Measurements from ENCODE around the gene EFNB2.

The EFNB2 gene

DNA sequence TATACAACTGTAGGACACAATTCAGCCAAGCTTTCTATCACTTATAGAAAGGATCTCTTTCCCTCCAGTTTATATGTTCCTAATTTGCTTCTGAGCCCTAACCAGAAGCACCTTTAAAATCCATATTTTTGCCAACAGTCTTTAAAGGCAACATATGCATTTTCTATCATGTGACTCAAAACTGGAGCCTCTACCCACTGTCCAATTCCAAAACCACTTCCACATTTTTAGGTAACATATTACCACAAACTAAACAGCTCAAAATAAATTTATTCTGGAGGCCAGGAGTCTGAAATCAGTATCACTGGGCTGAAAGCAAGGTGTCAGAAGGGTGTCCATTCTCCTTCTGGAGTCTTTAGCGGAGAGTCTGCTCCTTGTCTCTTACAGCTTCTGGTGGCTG, 15.9 kb upstream of the EFNB2 start:
- in situ Hi-C loops (cut with HindIII; ENCODE audit: low sequenced_read_pairs), result no loop called here

DNA sequence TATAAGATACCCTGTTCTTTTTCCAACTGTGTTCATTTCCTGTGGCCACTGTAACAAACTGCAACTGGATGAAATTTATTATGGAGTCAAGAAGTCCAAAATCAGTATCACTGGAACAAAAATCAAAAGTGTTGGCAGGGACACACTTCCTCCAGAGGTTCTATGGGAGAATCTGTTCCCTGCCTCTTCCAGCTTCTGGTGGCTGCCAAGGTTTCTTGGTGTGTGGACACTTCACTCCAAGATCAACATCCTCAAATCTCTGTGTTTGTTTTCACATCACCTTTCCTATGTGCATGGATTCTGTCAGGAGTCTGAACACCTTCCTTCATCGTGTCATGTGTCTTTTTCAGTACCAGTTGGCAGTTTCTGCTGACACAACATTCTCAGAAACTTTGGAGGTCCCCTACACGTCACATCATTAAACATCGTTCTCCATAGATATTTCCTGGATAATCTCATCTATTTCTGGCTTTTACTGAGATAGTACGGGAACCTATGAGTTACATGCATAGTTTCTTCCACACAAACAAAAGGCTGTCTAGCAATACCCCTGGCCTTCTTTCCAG, 15.2 kb upstream of the EFNB2 start:
- in situ Hi-C loops (cut with HindIII; ENCODE audit: low sequenced_read_pairs), result no loop called here

DNA sequence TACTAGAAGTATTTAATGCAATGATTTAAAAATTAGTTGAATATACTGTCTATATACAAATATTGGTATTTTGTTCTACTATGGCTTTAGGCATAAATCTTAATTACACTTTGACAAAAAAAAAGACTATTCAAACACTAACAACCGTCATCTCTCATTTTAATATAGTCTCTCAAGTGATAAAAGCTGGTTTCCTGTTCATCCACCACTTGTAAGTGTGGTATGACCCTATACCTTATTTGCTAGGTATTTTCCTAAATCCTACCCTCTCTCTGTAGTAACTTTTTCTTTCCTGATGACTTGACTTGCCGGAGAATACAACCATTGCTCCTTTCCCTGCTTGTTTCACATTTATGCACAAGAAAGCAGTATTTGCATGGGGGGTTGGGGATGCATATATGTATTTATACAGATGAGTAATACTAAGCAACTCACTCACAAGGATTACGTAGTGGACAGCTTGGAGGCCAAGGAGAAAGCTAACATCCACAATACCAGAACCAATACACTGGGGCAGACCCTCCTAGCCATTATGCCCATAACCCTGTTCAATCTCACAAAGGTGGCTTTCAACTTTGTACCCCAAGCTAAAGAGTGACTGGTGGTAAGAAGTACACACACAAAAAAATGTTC, 12.7 kb upstream of the EFNB2 start:
- in situ Hi-C loops (cut with HindIII; ENCODE audit: low sequenced_read_pairs), result loop anchor here (25.0 kb wide), 1 partner anchor 1986 kb away; no protein-coding TSS in a partner anchor

DNA sequence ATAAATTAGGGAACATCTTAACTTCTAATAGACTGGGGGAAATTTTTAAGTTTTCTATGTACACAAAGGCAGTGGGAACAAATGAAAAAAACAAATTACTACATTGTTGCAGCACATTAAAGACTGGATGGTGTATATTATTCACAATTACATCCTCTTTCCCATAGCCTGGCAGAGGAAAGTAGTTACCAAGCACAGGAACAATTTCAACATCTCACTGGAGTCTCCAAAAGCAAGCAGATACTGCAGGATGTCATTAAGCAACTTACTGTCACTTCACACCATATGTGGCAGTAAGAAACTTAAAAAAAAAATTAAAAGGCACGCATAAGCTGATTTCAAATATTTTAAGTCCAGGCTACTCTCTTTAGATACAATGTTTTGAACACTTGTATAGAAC, 6.4 kb upstream of the EFNB2 start:
- in situ Hi-C loops (cut with HindIII; ENCODE audit: low sequenced_read_pairs), result loop anchor here (25.0 kb wide), 1 partner anchor 1980 kb away; no protein-coding TSS in a partner anchor

DNA sequence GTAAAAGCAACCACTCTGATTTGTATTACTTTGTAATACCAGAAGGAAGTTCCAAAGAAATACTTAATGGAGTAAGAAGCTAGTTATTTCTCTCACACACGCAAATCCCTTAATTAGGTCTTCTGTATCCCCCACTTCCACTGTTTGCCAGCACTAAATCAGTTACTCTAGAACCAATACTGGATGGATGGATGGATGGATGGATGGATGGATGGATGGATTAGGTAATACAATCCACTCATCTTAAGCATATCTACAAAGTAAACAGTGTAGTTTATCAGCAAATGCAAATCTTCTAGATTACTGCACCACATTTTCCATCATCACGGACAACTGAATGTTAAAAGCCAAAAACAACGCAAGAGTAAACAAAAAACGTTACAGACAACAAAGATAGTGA, 5.2 kb upstream of the EFNB2 start:
- in situ Hi-C loops (cut with HindIII; ENCODE audit: low sequenced_read_pairs), result loop anchor here (25.0 kb wide), 1 partner anchor 1978 kb away; no protein-coding TSS in a partner anchor

DNA sequence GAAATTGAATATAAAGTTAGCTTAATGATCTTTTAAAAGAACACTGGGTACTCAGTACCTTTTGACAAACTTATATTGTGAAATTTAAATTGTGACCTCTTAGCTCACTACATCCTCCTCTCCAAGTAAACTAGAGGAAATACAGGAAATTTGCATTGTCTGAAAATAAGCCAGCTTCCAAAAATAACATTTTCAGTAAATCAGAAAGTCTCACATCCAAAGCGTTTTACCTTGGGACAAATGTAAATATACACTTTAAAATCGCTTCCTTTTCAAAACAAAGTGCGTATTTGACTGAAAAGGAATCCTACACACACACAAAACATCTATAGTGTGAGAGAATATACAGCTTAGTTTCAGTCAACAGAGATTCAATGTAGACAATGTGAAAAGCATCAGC, 2.1 kb upstream of the EFNB2 start:
- in situ Hi-C loops (cut with HindIII; ENCODE audit: low sequenced_read_pairs), result loop anchor here (25.0 kb wide), 1 partner anchor 1975 kb away; no protein-coding TSS in a partner anchor

DNA sequence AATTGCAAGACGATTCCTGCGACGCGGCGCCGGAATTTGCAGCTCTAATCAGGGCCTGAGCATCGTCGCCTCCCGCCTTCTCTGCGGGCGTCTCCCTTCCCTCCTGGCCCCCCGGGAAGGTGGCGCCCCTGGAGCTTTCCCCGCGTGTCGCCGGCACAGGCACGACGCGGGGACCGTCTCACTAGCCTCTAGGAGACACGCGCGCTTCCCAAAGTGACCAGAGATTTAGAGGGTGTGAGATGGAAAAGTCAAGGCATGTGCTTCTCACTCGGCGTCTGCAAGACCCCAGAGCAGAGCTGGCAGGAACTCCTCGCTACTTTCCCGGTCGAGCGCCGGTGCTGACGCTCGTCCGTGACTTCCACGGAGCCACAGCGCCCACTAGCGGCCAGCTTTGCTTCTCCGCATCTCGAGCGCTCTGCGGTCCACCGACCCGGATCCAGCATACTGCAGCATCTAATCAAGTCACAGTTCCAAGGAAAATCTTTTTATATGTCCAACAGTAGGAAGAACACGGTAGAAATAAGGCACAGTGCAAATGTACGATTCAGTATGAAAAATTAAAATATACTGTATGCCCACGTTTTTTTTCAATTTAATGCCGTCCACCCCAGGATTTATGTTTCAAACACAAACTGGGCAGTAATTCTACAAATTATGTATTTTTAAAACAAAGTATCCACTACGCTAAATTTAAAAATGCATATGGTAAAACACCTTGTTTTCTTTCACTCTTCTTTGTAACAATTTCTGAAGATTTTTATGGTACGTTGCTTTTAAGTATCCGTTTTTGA, 977 bp upstream of the EFNB2 start:
- in situ Hi-C loops (cut with HindIII; ENCODE audit: low sequenced_read_pairs), result loop anchor here (25.0 kb wide), 1 partner anchor 1974 kb away; no protein-coding TSS in a partner anchor

DNA sequence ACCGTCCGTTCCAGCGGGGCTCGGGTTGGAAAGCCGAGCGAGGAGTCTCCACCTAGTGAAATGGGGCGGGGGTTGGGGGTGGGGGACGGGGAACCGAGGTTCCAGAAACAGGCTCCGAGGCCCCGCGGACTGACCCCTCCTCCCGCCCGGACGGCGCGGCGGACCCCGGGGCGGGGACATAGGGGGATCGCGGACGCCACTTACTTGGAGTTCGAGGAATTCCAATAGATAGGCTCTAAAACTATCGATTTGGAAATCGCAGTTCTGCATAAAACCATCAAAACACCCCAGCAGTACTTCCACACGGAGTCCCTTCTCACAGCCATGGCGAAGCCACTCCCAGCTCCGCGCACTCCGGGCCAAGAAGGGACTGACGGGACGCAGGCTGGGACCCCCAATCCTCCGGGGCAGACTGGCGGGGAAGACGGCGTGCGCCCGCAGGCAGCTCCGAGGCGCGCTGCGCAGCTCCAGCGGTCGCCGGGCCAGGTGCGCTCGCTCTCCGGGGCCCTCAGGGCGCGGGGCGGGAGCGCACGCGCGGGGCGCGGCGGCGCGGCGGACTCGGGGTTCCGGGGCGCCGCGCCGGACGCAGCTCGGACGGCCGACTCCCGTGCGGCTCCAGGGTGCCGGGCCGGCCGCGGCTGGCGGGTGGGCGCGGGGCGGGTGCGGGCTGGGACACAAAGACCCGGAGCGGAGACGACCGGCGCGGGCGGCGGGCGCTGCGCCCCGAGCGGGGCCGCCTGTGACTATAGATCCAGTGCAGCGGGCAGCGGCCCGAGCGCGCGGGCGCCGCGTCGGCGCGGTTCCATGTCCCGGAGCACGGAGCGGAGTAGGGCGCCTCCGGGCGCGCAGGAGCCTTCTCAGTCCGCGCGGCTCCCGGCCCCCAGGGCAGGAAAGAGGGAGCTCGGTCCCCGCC, 567 bp downstream of the EFNB2 start:
- in situ Hi-C loops (cut with HindIII; ENCODE audit: low sequenced_read_pairs), result loop anchor here (25.0 kb wide), 1 partner anchor 1973 kb away; no protein-coding TSS in a partner anchor

DNA sequence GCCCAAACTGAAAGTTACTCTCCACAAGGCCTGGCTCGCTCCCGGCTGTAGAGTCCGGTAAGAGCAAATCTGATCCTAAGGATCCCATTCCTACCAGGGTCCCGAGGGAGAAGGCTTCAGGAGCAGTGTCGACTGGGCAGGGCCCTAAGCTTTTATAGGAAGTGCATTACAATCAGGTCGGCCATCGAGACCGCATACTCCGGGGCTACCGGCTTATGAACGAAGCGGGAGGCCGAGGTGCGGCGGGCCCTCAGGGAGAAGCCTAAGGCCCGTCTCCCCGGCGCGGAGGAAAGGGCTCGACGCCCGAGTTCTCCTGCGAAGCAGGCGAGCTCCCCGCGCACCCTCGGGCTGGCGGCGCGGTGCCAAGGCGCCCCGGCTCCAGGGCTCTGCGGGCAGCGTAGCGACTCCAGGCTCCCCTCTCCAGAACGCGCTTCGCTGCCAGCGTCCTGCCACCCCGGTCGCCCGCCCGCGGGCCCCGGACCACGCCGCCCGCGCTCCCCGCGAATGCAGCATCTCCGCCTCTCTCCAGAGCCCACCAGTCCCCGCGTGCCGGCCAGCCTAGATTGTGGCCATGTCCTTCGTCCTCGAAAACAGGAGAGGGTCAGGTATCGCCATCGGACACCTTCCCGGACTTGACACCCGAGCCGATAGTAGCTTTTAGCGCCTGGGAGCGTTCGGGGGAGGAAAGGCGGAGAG, 1.4 kb downstream of the EFNB2 start:
- in situ Hi-C loops (cut with HindIII; ENCODE audit: low sequenced_read_pairs), result loop anchor here (25.0 kb wide), 1 partner anchor 1972 kb away; no protein-coding TSS in a partner anchor

DNA sequence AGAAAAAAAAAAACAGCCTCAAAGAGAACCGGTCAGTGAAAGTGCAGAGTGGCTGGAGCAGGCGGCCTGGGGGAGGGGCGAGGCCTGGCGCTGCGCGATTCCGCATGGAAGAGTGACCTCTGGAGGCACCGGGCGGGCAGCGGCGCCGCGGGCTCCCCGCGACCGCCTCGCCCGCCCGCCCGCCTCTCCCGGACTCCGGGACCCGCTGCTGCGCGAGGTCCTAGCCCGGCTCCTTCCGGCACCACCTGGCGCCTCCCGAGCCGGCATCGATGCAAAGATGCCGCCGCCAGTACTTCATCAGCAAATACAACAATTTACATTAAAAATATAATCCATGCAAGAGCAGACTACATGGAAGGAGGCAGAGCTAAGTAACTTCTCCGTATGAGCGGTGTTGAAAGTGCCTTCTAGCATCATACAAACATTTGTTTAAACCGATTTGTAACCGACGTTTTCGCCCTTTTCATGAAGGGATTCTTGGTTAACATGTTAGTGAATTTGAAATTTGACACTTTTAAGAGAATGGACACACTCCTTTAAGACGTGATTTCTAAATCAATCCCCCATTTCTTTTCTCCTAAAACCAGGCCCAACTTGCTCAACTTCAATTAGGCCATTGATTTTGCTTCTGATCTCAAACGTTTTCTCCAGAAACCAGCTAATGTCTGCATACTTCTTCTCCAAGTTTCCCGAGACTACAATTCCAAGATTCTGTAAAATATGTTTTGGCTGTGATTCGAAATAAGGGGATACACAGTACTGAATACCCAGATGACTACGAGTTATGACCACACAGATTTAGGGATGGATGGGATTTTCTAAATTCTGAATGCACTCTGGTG, 2.1 kb downstream of the EFNB2 start:
- in situ Hi-C loops (cut with HindIII; ENCODE audit: low sequenced_read_pairs), result loop anchor here (25.0 kb wide), 1 partner anchor 1971 kb away; no protein-coding TSS in a partner anchor

DNA sequence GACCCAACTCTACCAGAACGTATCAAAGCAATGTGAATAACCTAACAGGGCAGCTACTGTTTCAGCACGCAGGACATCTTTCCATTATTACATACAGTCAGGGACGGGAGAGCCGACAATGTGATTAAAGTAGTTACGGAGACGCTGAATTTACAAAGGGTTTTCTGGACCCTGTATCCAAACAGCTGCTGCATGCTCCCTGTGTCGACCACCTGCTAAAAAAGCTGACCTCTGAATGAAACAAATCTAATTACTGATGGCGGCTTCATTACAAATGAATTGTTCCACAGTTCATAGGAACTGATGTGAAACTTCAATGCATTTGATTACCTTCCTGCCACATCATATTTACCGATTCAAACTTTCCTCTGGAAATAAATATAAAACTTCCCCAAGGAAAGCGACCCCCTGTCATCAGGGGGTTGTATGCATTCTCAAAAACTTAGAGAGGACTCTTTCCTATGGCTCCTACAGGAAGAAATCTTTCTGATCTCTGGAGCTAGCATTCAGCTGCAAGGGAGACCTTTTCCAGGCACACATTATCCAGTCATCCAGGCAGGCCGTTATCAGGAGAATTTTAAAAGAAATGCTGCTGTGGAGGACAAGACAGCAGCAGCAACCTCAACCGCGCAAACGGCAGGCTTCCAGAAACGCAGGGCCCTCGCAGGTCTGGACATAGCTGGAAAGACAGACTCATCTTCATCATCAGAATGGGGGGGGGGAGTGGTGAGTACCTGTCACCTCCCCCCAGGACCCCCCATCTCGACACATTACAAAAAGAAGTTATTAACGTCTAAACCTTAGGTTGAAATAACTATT, 3.1 kb downstream of the EFNB2 start:
- in situ Hi-C loops (cut with HindIII; ENCODE audit: low sequenced_read_pairs), result loop anchor here (25.0 kb wide), 1 partner anchor 1970 kb away; no protein-coding TSS in a partner anchor

DNA sequence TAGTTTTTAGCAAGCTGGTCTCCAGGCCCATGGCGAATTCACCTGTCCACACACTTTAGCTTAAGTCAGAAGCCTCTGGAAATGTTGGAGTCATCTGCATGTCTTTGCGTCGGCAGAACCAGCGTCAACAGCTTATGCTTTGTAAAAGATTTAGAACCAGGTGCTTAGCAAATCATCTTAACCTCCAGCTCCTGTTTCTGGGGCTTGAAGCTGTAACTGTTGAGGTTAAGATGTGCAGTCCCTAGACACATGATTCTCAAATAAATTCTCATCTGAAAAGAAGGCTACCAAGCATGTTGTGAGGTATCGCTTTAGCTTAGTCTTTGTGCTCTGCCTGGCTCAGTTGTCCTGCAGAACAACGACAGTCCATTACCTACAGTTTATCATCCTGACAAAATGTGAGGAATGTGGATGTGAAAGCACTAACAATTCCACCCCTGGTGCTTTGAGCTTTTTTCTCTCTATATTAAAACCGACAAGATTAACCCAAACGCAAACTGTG, 4.4 kb downstream of the EFNB2 start:
- in situ Hi-C loops (cut with HindIII; ENCODE audit: low sequenced_read_pairs), result loop anchor here (25.0 kb wide), 1 partner anchor 1969 kb away; no protein-coding TSS in a partner anchor

DNA sequence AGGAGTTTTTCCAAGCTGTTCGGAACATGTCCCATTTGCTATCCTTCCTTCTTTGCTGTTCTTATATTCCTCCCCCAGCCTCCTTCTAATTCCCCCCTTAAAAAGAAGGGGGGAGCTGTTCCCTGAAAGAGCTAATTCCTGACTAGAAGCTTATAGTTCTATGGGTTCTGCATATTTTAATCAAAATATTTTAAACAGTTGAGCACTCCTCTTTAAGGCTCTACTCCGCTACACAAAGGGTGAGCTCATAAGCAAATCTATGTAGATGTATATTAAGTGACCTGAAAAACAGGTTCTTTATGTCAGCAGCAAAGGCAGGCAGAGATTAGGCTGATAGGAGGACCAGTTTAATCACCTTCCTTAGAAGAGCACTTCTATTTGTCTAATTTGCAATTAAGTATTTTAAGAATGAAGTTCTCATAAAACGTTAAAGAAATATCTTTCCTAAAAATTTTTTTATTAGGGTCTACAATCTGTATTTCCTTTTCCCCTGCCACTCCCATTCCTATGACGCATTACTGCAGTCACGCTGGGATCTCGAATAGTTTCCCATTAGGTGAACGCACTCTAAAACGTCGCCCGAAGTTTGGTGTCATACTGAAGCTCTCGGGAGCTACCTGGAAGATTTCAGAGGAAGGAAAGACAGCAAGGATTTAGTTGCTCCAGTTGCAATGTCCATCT, 5.2 kb downstream of the EFNB2 start:
- in situ Hi-C loops (cut with HindIII; ENCODE audit: low sequenced_read_pairs), result loop anchor here (25.0 kb wide), 1 partner anchor 1968 kb away; no protein-coding TSS in a partner anchor

DNA sequence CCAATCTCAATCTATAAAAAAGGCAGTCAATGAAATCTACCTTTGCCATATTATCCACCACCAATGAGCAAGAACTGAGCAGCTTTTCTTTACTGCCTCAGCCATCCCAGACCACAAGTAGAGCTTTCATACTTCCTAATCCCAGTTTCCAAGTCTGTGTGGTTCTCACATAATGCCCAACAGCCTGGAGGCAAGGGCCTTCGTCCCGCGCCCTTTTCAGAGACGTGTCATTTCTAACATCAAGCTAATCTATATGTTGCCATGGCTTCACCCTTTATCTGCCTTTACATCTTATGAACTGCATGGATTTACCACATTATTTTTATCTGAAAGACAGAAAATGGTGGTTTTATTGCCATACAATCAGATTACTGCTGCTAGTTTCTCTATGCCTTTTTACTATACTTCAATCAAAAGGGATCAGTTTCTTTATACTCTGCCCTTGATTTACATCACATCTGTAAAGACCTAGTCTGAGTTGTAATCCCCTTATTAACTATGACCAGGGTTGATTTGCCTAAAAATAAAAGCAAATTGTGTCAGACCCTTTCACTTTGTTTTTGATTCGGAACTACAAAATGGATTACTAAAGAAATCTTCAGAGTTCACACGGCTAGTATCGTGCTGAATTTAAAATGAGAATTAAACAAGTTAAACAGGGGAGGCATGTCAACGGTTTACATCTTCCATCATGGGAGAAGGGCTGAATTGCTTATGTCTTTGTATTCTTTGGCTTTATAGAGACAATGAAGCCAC, 5.9 kb downstream of the EFNB2 start:
- in situ Hi-C loops (cut with HindIII; ENCODE audit: low sequenced_read_pairs), result loop anchor here (25.0 kb wide), 1 partner anchor 1967 kb away; no protein-coding TSS in a partner anchor

DNA sequence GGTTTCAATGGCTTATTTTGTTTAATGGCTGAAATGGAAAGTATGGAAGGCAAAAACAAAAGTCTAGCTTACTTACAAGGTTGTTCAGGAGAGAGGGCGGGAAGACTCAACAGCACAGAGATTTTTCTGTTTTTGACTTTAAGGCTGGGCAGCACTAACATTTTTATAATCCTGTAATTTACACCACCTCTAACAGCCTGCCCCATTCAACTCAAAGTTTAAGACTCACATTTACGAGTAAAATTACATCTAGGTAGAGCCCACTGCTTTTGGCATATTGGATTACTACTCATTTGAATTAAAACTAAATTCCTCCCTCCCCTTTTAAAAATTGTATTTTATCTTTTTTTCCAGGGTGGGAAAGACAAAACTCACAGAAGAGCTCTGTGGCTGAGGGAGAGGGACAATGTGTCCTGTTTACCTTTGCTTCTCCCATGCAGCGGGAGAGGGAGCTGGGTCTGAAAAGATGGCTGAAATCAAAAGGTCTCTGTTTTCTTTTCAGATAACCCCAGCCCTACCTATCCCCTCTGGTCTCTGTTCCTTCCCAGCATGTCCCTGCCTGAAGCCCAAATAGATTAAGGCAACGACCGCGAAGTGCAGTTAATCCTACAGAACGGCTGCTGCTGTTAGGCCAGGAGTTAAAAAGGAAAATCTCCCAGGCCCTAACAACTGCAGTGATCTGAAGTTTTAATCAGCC, 6.6 kb downstream of the EFNB2 start:
- in situ Hi-C loops (cut with HindIII; ENCODE audit: low sequenced_read_pairs), result loop anchor here (25.0 kb wide), 1 partner anchor 1967 kb away; no protein-coding TSS in a partner anchor

DNA sequence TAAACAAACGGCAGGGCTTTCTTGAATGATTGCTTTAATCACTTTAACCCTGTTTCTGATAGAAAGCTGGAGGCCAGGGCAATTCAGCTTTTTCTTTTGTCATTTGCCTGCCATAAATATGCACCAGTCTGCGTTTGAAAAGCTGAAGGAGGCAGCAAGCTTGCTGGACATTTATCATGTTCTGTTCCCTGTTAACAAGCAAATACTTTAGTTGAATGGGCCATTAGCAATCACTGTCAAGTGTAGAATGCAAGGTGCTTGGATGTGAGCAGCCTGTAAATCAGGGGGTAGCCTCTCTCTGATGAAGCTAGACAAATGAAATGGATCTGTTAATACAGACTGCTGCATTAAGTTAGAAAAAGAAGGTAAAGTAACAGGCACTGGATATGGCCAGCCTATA, 7.6 kb downstream of the EFNB2 start:
- in situ Hi-C loops (cut with HindIII; ENCODE audit: low sequenced_read_pairs), result loop anchor here (25.0 kb wide), 1 partner anchor 1966 kb away; no protein-coding TSS in a partner anchor
